ENCODE data around the gene TATDN2.

GRCh38 chr3:10304905-10305304 lies 56.6 kb downstream of the TATDN2 start:
- TF ChIP-seq EZH2 (IDR thresholded peaks at IDR 0.05) (no peak), POLR2AphosphoS5 (IDR thresholded peaks at IDR 0.05; ENCODE audit: borderline replicate concordance, low read depth, low read length) (no peak)
